K562 (cell line): Measurements from ENCODE around the gene PRSS8. TPM values are rescaled to one million over a fixed set of nuclear protein-coding genes. Genes with fewer than 3 reads are reported as not detected.

Source experiments
- ATAC-seq: fragments of 200-7000 bp; cut with Tn5 transposase; 3 replicates; pipeline ENCODE4 v1.9.1; 2020; ENCODE audit warnings: moderate library complexity
- BruUV-seq: library from RNA; stranded (reverse); fragments of 400-500 nt; replicated peaks from 2 replicates; lab custom pipeline; 2021; lab: Mats Ljungman, UMichigan
- CTCF ChIA-PET: fragments of 300-600 bp; formaldehyde crosslinking; extraction: SDS; loops from one replicate; lab custom pipeline; 2021; ENCODE audit warnings: low intra/inter-chr PET ratio; lab: Yijun Ruan, JAX
- POLR2A ChIA-PET: fragments of 300-600, 350-650 bp; sonication (Branson Sonifier 250); formaldehyde crosslinking; extraction: SDS; loops from one replicate; lab custom pipeline; 2021; ENCODE audit warnings: antibody characterized with exemption, inconsistent platforms; lab: Yijun Ruan, JAX
- DNase-seq, 4 experiments: peaks; one replicate each; pipeline versions ENCODE4 v3.0.0 to v3.0.0-alpha.2; 2011 to 2018; ENCODE audit warnings: low spot score in 3 of 4, mixed read lengths in 3 of 4; ENCODE audit errors: extremely low read depth in 1 of 4
- FAIRE-seq: peaks from 2 replicates; lab custom pipeline; 2011; peaks lifted over from hg19 to GRCh38; lab: Jason Lieb, UNC
- H2AFZ ChIP-seq: 2 replicates; pipeline ENCODE4 v1.6.0; 2011; ENCODE audit warnings: low read depth, low read length, control low read depth, inconsistent platforms
- H3K27ac ChIP-seq: fragments of 200-600 bp; 3 replicates; pipeline ENCODE4 v1.8.0; 2011; ENCODE audit warnings: low read depth, mild to moderate bottlenecking, control low read depth, inconsistent platforms, low read length, moderate library complexity, mixed read lengths; ENCODE audit errors: extremely low read depth
- H3K27me3 ChIP-seq, 2 experiments: fragments of 300-600 bp in 1 of 2; 2 replicates in 1 of 2; 3 replicates in 1 of 2; pipeline versions ENCODE4 v1.6.0 to v1.8.0; 2011; ENCODE audit warnings: inconsistent platforms in 2 of 2, low read length in 2 of 2, mild to moderate bottlenecking in 1 of 2, mixed read lengths in 1 of 2, moderate library complexity in 1 of 2; ENCODE audit not compliant: control insufficient read depth in 2 of 2, insufficient read depth in 2 of 2
- H3K36me3 ChIP-seq: fragments of 300-600 bp; 3 replicates; pipeline ENCODE4 v1.8.0; 2011; ENCODE audit warnings: mild to moderate bottlenecking, low read length, inconsistent platforms; ENCODE audit not compliant: control insufficient read depth, insufficient read depth
- H3K4me1 ChIP-seq, 2 experiments: fragments of 200-600 bp in 1 of 2; replicated peaks in 1 of 2; 2 replicates in 1 of 2; 3 replicates in 1 of 2; pipeline versions ENCODE4 v1.5.1 to v1.8.0; 2011; ENCODE audit warnings: inconsistent platforms in 2 of 2, low read length in 2 of 2, mild to moderate bottlenecking in 1 of 2, mixed read lengths in 1 of 2, moderate library complexity in 1 of 2; ENCODE audit not compliant: control insufficient read depth in 2 of 2, insufficient read depth in 2 of 2
- H3K4me2 ChIP-seq: 2 replicates; pipeline ENCODE4 v1.6.1; 2011; ENCODE audit warnings: low read length, control low read depth, inconsistent platforms, mixed read lengths; ENCODE audit not compliant: insufficient read depth
- H3K4me3 ChIP-seq: fragments of 200-600 bp; sonication (generic), shearing (Covaris generic); 2 replicates; pipeline ENCODE4 v1.5.1; 2016; ENCODE audit warnings: control low read depth, inconsistent platforms
- H3K79me2 ChIP-seq: fragments of 200-600 bp; 3 replicates; pipeline ENCODE4 v1.8.0; 2011; ENCODE audit warnings: low read length, inconsistent platforms; ENCODE audit not compliant: control insufficient read depth, insufficient read depth
- H3K9ac ChIP-seq, 2 experiments: 2 replicates each; pipeline versions ENCODE4 v1.6.0 to v1.6.1; 2011; ENCODE audit warnings: low read depth in 2 of 2, low read length in 2 of 2, control low read depth in 1 of 2, inconsistent platforms in 1 of 2, mild to moderate bottlenecking in 1 of 2, mixed read lengths in 1 of 2; ENCODE audit not compliant: insufficient read depth in 1 of 2
- H3K9me1 ChIP-seq: one replicate; pipeline ENCODE4 v1.6.0; 2011; ENCODE audit warnings: inconsistent platforms, mild to moderate bottlenecking, low read length, moderate library complexity; ENCODE audit not compliant: control insufficient read depth, insufficient read depth
- H3K9me3 ChIP-seq: replicated peaks from 2 replicates; pipeline ENCODE4 v1.5.1; 2011; ENCODE audit warnings: low read depth, low read length, inconsistent platforms; ENCODE audit not compliant: control insufficient read depth, insufficient read depth
- H4K20me1 ChIP-seq: replicated peaks from 2 replicates; pipeline ENCODE4 v1.6.1; 2011; ENCODE audit warnings: low read length, inconsistent platforms, mixed read lengths; ENCODE audit not compliant: control insufficient read depth, insufficient read depth
- CCNT2 ChIP-seq: IDR thresholded peaks from 2 replicates; pipeline ENCODE4 v1.6.1; 2011; ENCODE audit warnings: borderline replicate concordance, low read depth, mild to moderate bottlenecking, moderate library complexity, mixed read lengths, low read length; ENCODE audit not compliant: insufficient read length; ENCODE audit errors: extremely low read depth
- E2F6 ChIP-seq, 2 experiments: IDR thresholded peaks; 2 replicates each; pipeline ENCODE4 v1.6.1; 2011; ENCODE audit warnings: borderline replicate concordance in 1 of 2, control low read depth in 1 of 2, low read depth in 1 of 2, low read length in 1 of 2, mild to moderate bottlenecking in 1 of 2, mixed read lengths in 1 of 2, moderate library complexity in 1 of 2; ENCODE audit not compliant: insufficient read depth in 1 of 2, insufficient read length in 1 of 2, poor library complexity in 1 of 2, severe bottlenecking in 1 of 2; ENCODE audit errors: extremely low read depth in 1 of 2
- JUN ChIP-seq, 2 experiments: sonication (generic) in 1 of 2; formaldehyde crosslinking in 1 of 2; IDR thresholded peaks; 2 replicates each; pipeline versions ENCODE4 v1.6.1 to v1.8.0; 2012 to 2022; ENCODE audit warnings: borderline replicate concordance in 2 of 2, mild to moderate bottlenecking in 2 of 2, improper control_type of control experiment in 1 of 2, low read depth in 1 of 2, low read length in 1 of 2, missing genetic modification reagents in 1 of 2
- MAX ChIP-seq: sonication (generic); formaldehyde crosslinking; IDR thresholded peaks from 2 replicates; pipeline ENCODE4 v1.9.0; 2022; ENCODE audit warnings: mild to moderate bottlenecking, missing genetic modification reagents
- MYBL2 ChIP-seq, 2 experiments: fragments of 450-650 bp in 1 of 2; sonication (generic) in 1 of 2; formaldehyde crosslinking in 1 of 2; IDR thresholded peaks; 2 replicates each; pipeline versions ENCODE4 v1.6.1 to v1.8.1; 2017 to 2022; ENCODE audit warnings: borderline replicate concordance in 1 of 2, inconsistent platforms in 1 of 2, low read depth in 1 of 2, mild to moderate bottlenecking in 1 of 2, missing genetic modification reagents in 1 of 2, moderate library complexity in 1 of 2
- NR4A1 ChIP-seq, 2 experiments: fragments of 250-450 bp in 1 of 2; fragments of 450-650 bp in 1 of 2; sonication (Bioruptor Pico) in 1 of 2; IDR thresholded peaks; 2 replicates each; pipeline versions ENCODE4 v1.4.0 to v1.6.1; 2016 to 2020; ENCODE audit warnings: mild to moderate bottlenecking in 2 of 2, missing compliant biosample characterization in 1 of 2, missing genetic modification characterization in 1 of 2, moderate library complexity in 1 of 2
- NRF1 ChIP-seq, 2 experiments: fragments of 450-650 bp; IDR thresholded peaks in 1 of 2; conservative IDR thresholded peaks in 1 of 2; 2 replicates each; pipeline ENCODE4 v1.6.1; 2014; ENCODE audit warnings: mild to moderate bottlenecking in 2 of 2
- PHF8 ChIP-seq: fragments of 200-600 bp; sonication (generic); IDR thresholded peaks from 2 replicates; pipeline ENCODE4 v1.6.1; 2012; ENCODE audit warnings: mixed run types, mild to moderate bottlenecking, inconsistent platforms, low read length, moderate library complexity, borderline replicate concordance
- RBBP5 ChIP-seq: fragments of 200-600 bp; sonication (generic); IDR thresholded peaks from 2 replicates; pipeline ENCODE4 v1.6.1; 2012; ENCODE audit warnings: borderline replicate concordance, mild to moderate bottlenecking, low read length, control low read depth, inconsistent platforms; ENCODE audit not compliant: insufficient read depth, poor library complexity, severe bottlenecking
- RBFOX2 ChIP-seq: fragments of 200-400 bp; formaldehyde crosslinking; IDR thresholded peaks from 2 replicates; pipeline ENCODE4 v1.6.1; 2017; ENCODE audit warnings: low read depth, mild to moderate bottlenecking, low read length, moderate library complexity
- RFX5 ChIP-seq: IDR thresholded peaks from 2 replicates; pipeline ENCODE4 v1.6.1; 2011; ENCODE audit warnings: low read depth, mild to moderate bottlenecking, improper control_type of control experiment, low read length
- ZBTB12 ChIP-seq: fragments of 250-450 bp; sonication (Bioruptor Pico); IDR thresholded peaks from 2 replicates; pipeline ENCODE4 v1.4.0; 2020
- ZNF280B ChIP-seq: fragments of 250-450 bp; sonication (Bioruptor Pico); IDR thresholded peaks from 2 replicates; pipeline ENCODE4 v1.5.1; 2021; ENCODE audit warnings: mild to moderate bottlenecking
- WGBS: fragments of 100-300 bp; shearing (Covaris generic); methylation state at CpG from one replicate; pipeline ENCODE4 v1.1.6; 2016; ENCODE audit warnings: low coverage, mixed read lengths; ENCODE audit not compliant: insufficient coverage; ENCODE audit errors: missing lambda C conversion rate; 5-methylcytosine and 5-hydroxymethylcytosine counted together
- in situ Hi-C: fragments of 300-500 bp; cut with MboI; formaldehyde crosslinking; loops from 4 replicates; pipeline ENCODE4 v1.15.0; 2018; ENCODE audit warnings: inconsistent platforms, mixed read lengths
- intact Hi-C: fragments of 100-400 bp; cut with micrococcal nuclease; formaldehyde crosslinking; loops from 2 replicates; pipeline ENCODE4 v1.14.2; 2022
- polyA plus RNA-seq, 8 experiments: library from polyadenylated mRNA; depleted of rRNA in 4 of 8; stranded (reverse) in 5 of 8; unstranded in 3 of 8; fragments of >200 nt; fragmentation: Nextera tagmentation in 2 of 8; fragmentation: Illumina TruSeq in 1 of 8; extraction: Ambion mirVana in 2 of 8; extraction: Trizol in 1 of 8; gene quantifications; 2 replicates each; pipeline versions ENCODE4 v1.2.1 to v1.2.3, GENCODE V29; 2011 to 2014; ENCODE audit warnings: inconsistent platforms in 1 of 8, missing spikeins in 1 of 8
- total RNA-seq, 7 experiments: library from RNA; depleted of rRNA in 6 of 7; stranded (reverse); fragments of >200 nt in 6 of 7; fragmentation: Illumina TruSeq in 2 of 7; extraction: Trizol in 2 of 7; gene quantifications; 2 replicates each; pipeline versions ENCODE4 v1.2.1 to v1.2.3, GENCODE V29; 2011 to 2021; ENCODE audit warnings: low replicate concordance in 1 of 7

The PRSS8 gene
- total and polyA plus RNA-seq, 9 of the 15 experiments (the other 6 are each of a cell fraction or from before 2014, with no cell fraction given) = 0.25 to 3.9 (median 1.3) TPM; not detected in 1

GRCh38 chr16:31108035-31108793, 27.3 kb downstream of the PRSS8 start, which contains the start of gene BCKDK:
Gene BCKDK, plus strand, starts transcription at chr16:31108386. Its CDS starts 838 bp downstream, at chr16:31109224.
- H3K9ac ChIP-seq = peak within 1 kb of the TSS; percentile 87 to 93
- peaks cover 41% of the 10 kb centered on the region; the same call in 2 of the 3 replicates for H3K36me3 ChIP-seq
- CTCF ChIA-PET = no interaction called here
- H3K9me1 ChIP-seq = no peaks in the 10 kb centered on the region
- POLR2A ChIA-PET = interaction anchor here (0.6 to 1.6 kb wide), 4 partner anchors 9 to 72 kb away, joined by 3 to 6 read pairs (median 4); partner anchors contain the start of genes FUS and KAT8
- peaks cover 13% of the 10 kb centered on the region for H3K79me2 ChIP-seq
- peaks cover 8 to 36% of the 10 kb centered on the region in 2 experiments for H3K4me1 ChIP-seq
- intact Hi-C loops = loop anchor here (5.0 kb wide), 1 partner anchor 34 kb away; no protein-coding TSS in a partner anchor
- no peaks in the 10 kb centered on the region for H3K27me3 ChIP-seq
- peak within 1 kb of the TSS; percentile 61 for H3K27ac ChIP-seq
- no TSS peak for BruUV-seq
- WGBS = 3% methylated on average over 46 of the region's 68 CpGs
- no peaks in the 10 kb centered on the region for H3K9me3 ChIP-seq
- ATAC-seq (peak; percentile 96), DNase-seq (peak; percentile 86 to 92 (median 88)), FAIRE-seq (peak; percentile 84)
- no peaks in the 10 kb centered on the region for H4K20me1 ChIP-seq
- in situ Hi-C loops = no loop called here
- H3K4me2 ChIP-seq = peak within 1 kb of the TSS; percentile 81
- H3K4me3 ChIP-seq = peak within 1 kb of the TSS; percentile 98
- peak within 1 kb of the TSS; percentile 99 for H2AFZ ChIP-seq
- peak; percentile 73 for TF ChIP-seq CCNT2
- peak; percentile 90 to 92 for TF ChIP-seq NRF1 (conservative IDR thresholded peaks at IDR 0.05 in 1 of 2, IDR thresholded peaks at IDR 0.05 in 1 of 2)
- peak; percentile 74 for TF ChIP-seq RBFOX2
- TF ChIP-seq MYBL2 (IDR thresholded peaks at IDR 0.05; ENCODE audit: low read depth) = no peak
- no peak for TF ChIP-seq MYBL2 (CRISPR knock-in tag; IDR thresholded peaks at IDR 0.05; ENCODE audit: borderline replicate concordance)
- TF ChIP-seq ZNF280B (CRISPR knock-in tag) = no peak
- TF ChIP-seq JUN (IDR thresholded peaks at IDR 0.05; ENCODE audit: borderline replicate concordance, low read depth, low read length) = no peak
- no peak for TF ChIP-seq JUN (CRISPR knock-in tag; IDR thresholded peaks at IDR 0.05; ENCODE audit: borderline replicate concordance)
- TF ChIP-seq RFX5 = no peak
- peak; percentile 54; the same call in 1 of the 2 replicates for TF ChIP-seq MAX (CRISPR knock-in tag)
- no peak for TF ChIP-seq NR4A1 (CRISPR knock-in tag; IDR thresholded peaks at IDR 0.05)
- TF ChIP-seq NR4A1 (tag; IDR thresholded peaks at IDR 0.05) = no peak
- peak; percentile 42 to 56 for TF ChIP-seq E2F6 (IDR thresholded peaks at IDR 0.05; ENCODE audit: borderline replicate concordance in 1 of 2, extremely low read depth in 1 of 2, insufficient read depth in 1 of 2, insufficient read length in 1 of 2, low read depth in 1 of 2, low read length in 1 of 2, poor library complexity in 1 of 2, severe bottlenecking in 1 of 2)
- TF ChIP-seq RBBP5 = peak; percentile 26
- TF ChIP-seq PHF8 = peak; percentile 78; the same call in 1 of the 2 replicates
- TF ChIP-seq ZBTB12 (CRISPR knock-in tag) = peak; percentile 87
